GM12872 (cell line): ENCODE results near the gene BCAS4.

Experiments used
- CTCF ChIP-seq: IDR thresholded peaks from 3 replicates; pipeline ENCODE4 v1.5.1; 2011; ENCODE audit warnings: low read depth, mild to moderate bottlenecking, low read length, moderate library complexity; ENCODE audit not compliant: insufficient read depth

Gene BCAS4

GRCh38 chr20:50756447-50756846 is 38.4 kb upstream of the BCAS4 start:
- TF ChIP-seq CTCF = no peak

GRCh38 chr20:50758469-50758868 is 36.4 kb upstream of the BCAS4 start:
- TF ChIP-seq CTCF = no peak

GRCh38 chr20:50758992-50759391 is 35.9 kb upstream of the BCAS4 start:
- no peak for TF ChIP-seq CTCF

GRCh38 chr20:50759678-50760077 is 35.2 kb upstream of the BCAS4 start:
- no peak for TF ChIP-seq CTCF

- TF ChIP-seq CTCF = no peak
These were observed 32.8 kb upstream of the BCAS4 start for GRCh38 chr20:50762045-50762422.

- TF ChIP-seq CTCF = no peak
These were observed 32.2 kb upstream of the BCAS4 start for GRCh38 chr20:50762435-50763220.

- no peak for TF ChIP-seq CTCF
These were observed 29.2 kb upstream of the BCAS4 start for GRCh38 chr20:50765674-50766073.
